Liver (tissue), 9 donors: Measurements from ENCODE around the gene ZYX. TPM values are rescaled to one million over a fixed set of nuclear protein-coding genes. Genes with fewer than 3 reads are reported as not detected.

Experiments
- DNase-seq: peaks from one replicate; pipeline ENCODE4 v3.0.0-alpha.2; 2017; ENCODE audit warnings: low spot score
- H3K27ac ChIP-seq, 2 donors: one replicate each; pipeline ENCODE4 v1.7.0; 2013; ENCODE audit warnings: inconsistent platforms in 2 of 2, low read length in 2 of 2, control low read depth in 1 of 2, low read depth in 1 of 2, mild to moderate bottlenecking in 1 of 2
- H3K27me3 ChIP-seq, 4 donors: one replicate each; pipeline versions ENCODE4 v1.6.1 to v1.7.0; 2013; ENCODE audit warnings: low read length in 3 of 4, inconsistent platforms in 1 of 4, mild to moderate bottlenecking in 1 of 4, moderate library complexity in 1 of 4; ENCODE audit not compliant: control insufficient read depth in 4 of 4, insufficient read depth in 4 of 4
- H3K36me3 ChIP-seq, 4 donors: one replicate each; pipeline versions ENCODE4 v1.6.1 to v1.7.0; 2013; ENCODE audit warnings: low read length in 3 of 4, mild to moderate bottlenecking in 3 of 4, low read depth in 1 of 4, moderate library complexity in 1 of 4; ENCODE audit not compliant: control insufficient read depth in 4 of 4, insufficient read depth in 3 of 4
- H3K4me1 ChIP-seq, 4 donors: one replicate each; pipeline versions ENCODE4 v1.6.1 to v1.7.0; 2013; ENCODE audit warnings: low read length in 3 of 4, mild to moderate bottlenecking in 3 of 4, moderate library complexity in 1 of 4; ENCODE audit not compliant: control insufficient read depth in 4 of 4, insufficient read depth in 4 of 4
- H3K4me3 ChIP-seq, 3 donors: one replicate each; pipeline versions ENCODE4 v1.6.1 to v1.7.0; 2013; ENCODE audit warnings: low read length in 3 of 3, control low read depth in 1 of 3, low read depth in 1 of 3, mild to moderate bottlenecking in 1 of 3
- H3K9ac ChIP-seq, 2 donors: one replicate each; pipeline ENCODE4 v1.7.0; 2013; ENCODE audit warnings: low read length in 2 of 2, mild to moderate bottlenecking in 2 of 2, moderate library complexity in 2 of 2, control low read depth in 1 of 2, low read depth in 1 of 2
- H3K9me3 ChIP-seq, 4 donors: one replicate each; pipeline versions ENCODE4 v1.6.1 to v1.7.0; 2013; ENCODE audit warnings: low read length in 3 of 4; ENCODE audit not compliant: control insufficient read depth in 4 of 4
- FOXA1 ChIP-seq: IDR thresholded peaks from 2 replicates; pipeline ENCODE4 v1.6.1; 2016; ENCODE audit warnings: antibody characterized with exemption
- FOXA2 ChIP-seq: IDR thresholded peaks from 2 replicates; pipeline ENCODE4 v1.6.1; 2016; ENCODE audit warnings: antibody characterized with exemption
- GABPA ChIP-seq, 2 donors: IDR thresholded peaks in 1 of 2; conservative IDR thresholded peaks in 1 of 2; 2 replicates each; pipeline ENCODE4 v1.6.1; 2016; ENCODE audit warnings: antibody characterized with exemption in 2 of 2, mild to moderate bottlenecking in 1 of 2, moderate library complexity in 1 of 2
- HNF4G ChIP-seq: IDR thresholded peaks from 2 replicates; pipeline ENCODE4 v1.6.1; 2016; ENCODE audit warnings: antibody characterized with exemption
- JUND ChIP-seq, 2 donors: IDR thresholded peaks; 2 replicates each; pipeline ENCODE4 v1.6.1; 2016; ENCODE audit warnings: antibody characterized with exemption in 2 of 2
- RAD21 ChIP-seq, 2 donors: IDR thresholded peaks; 2 replicates each; pipeline ENCODE4 v1.6.1; 2016; ENCODE audit warnings: antibody characterized with exemption in 2 of 2, mild to moderate bottlenecking in 2 of 2
- TAF1 ChIP-seq: conservative IDR thresholded peaks from 2 replicates; pipeline ENCODE4 v1.6.1; 2016; ENCODE audit warnings: antibody characterized with exemption, mild to moderate bottlenecking
- WGBS: extraction: QIAGEN DNeasy Blood & Tissue Kit; methylation state at CpG from one replicate; pipeline ENCODE4 v1.1.7; 2013; 5-methylcytosine and 5-hydroxymethylcytosine counted together
- polyA plus RNA-seq, 2 donors: library from polyadenylated mRNA; stranded (reverse) in 1 of 2; unstranded in 1 of 2; fragments of 200-250 nt in 1 of 2; fragments of >200 nt in 1 of 2; fragmentation: Nextera tagmentation in 1 of 2; extraction: Ambion mirVana in 1 of 2; gene quantifications; one replicate each; pipeline versions ENCODE4 v1.2.1 to v1.2.3, GENCODE V29; 2013 to 2015
- total RNA-seq, 2 donors: library from RNA; depleted of rRNA; stranded (reverse); fragments of >200 nt; gene quantifications; one replicate each; pipeline ENCODE4 v1.2.3, GENCODE V29; 2014
- TF ChIP-seq, protein P1 (sequence below): IDR thresholded peaks from 2 replicates; pipeline ENCODE4 v1.6.1; 2016; ENCODE audit warnings: antibody characterized with exemption
- TF ChIP-seq, protein P2 (sequence below): IDR thresholded peaks from 2 replicates; pipeline ENCODE4 v1.6.1; 2016; ENCODE audit warnings: antibody characterized with exemption
- TF ChIP-seq, protein P3 (sequence below): fragments of 150-350 bp; IDR thresholded peaks from 2 replicates; pipeline ENCODE4 v1.5.1; 2017; ENCODE audit warnings: improper control_type of control experiment, low read depth, low read length; ENCODE audit not compliant: missing input control
- TF ChIP-seq, protein P4 (sequence below): IDR thresholded peaks from 2 replicates; pipeline ENCODE4 v1.6.1; 2016; ENCODE audit warnings: antibody characterized with exemption, mild to moderate bottlenecking
- TF ChIP-seq, protein P5 (sequence below): IDR thresholded peaks from 2 replicates; pipeline ENCODE4 v1.6.1; 2016; ENCODE audit warnings: antibody characterized with exemption
- donor health status: healthy.
- donor health status: healthy.
- donor health status: healthy.
- donor health status: healthy.
- donor health status: healthy.

ZYX gene
- total and polyA plus RNA-seq, 4 donors = 15.4 to 49.7 (median 16.5) TPM

DNA sequence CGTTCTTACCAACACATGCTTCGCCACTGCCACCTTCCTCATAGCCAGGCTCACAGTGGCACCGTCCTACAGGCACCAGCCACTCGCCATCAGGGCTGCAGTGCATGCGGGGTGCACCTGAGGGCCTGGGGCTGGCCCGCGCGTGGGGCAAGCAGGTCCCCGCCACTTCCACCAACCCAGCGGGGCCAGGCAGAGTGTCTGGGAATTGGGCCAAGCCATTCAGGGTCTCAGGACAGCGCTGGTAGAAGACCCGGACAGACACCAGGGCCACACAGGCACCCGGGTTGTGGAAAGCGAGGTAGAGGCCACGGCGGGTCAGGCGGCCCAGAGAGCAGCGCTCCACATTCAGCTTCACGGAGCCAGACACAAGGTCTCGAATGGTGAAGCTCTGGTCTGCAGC, 18.5 kb downstream of the ZYX start:
- Histone ChIP-seq H3K27me3 (no peaks in the 10 kb centered on the region), H3K9me3 (no peaks in the 10 kb centered on the region), H3K4me1 (peaks cover 17 to 59% (median 52%) of the 10 kb centered on the region in 4 donors), H3K36me3 (peaks cover 0 to 25% (median 6%) of the 10 kb centered on the region in 4 donors), H3K27ac (no peak overlapping the region), H3K9ac (no peak overlapping the region), H3K4me3 (no peak overlapping the region)
- no peak for DNase-seq
- 97% methylated on average over 20 of the region's 20 CpGs for WGBS
- no peak for TF ChIP-seq RAD21 (IDR thresholded peaks at IDR 0.05)
- no peak for TF ChIP-seq JUND (IDR thresholded peaks at IDR 0.05)
- TF ChIP-seq, protein P1, sequence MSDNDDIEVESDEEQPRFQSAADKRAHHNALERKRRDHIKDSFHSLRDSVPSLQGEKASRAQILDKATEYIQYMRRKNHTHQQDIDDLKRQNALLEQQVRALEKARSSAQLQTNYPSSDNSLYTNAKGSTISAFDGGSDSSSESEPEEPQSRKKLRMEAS = no peak
- no peak for TF ChIP-seq HNF4G
- TF ChIP-seq FOXA1 = no peak
- TF ChIP-seq, protein P2, sequence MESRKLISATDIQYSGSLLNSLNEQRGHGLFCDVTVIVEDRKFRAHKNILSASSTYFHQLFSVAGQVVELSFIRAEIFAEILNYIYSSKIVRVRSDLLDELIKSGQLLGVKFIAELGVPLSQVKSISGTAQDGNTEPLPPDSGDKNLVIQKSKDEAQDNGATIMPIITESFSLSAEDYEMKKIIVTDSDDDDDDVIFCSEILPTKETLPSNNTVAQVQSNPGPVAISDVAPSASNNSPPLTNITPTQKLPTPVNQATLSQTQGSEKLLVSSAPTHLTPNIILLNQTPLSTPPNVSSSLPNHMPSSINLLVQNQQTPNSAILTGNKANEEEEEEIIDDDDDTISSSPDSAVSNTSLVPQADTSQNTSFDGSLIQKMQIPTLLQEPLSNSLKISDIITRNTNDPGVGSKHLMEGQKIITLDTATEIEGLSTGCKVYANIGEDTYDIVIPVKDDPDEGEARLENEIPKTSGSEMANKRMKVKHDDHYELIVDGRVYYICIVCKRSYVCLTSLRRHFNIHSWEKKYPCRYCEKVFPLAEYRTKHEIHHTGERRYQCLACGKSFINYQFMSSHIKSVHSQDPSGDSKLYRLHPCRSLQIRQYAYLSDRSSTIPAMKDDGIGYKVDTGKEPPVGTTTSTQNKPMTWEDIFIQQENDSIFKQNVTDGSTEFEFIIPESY = no peak
- TF ChIP-seq, protein P3, sequence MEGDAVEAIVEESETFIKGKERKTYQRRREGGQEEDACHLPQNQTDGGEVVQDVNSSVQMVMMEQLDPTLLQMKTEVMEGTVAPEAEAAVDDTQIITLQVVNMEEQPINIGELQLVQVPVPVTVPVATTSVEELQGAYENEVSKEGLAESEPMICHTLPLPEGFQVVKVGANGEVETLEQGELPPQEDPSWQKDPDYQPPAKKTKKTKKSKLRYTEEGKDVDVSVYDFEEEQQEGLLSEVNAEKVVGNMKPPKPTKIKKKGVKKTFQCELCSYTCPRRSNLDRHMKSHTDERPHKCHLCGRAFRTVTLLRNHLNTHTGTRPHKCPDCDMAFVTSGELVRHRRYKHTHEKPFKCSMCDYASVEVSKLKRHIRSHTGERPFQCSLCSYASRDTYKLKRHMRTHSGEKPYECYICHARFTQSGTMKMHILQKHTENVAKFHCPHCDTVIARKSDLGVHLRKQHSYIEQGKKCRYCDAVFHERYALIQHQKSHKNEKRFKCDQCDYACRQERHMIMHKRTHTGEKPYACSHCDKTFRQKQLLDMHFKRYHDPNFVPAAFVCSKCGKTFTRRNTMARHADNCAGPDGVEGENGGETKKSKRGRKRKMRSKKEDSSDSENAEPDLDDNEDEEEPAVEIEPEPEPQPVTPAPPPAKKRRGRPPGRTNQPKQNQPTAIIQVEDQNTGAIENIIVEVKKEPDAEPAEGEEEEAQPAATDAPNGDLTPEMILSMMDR = no peak
- no peak for TF ChIP-seq GABPA (IDR thresholded peaks at IDR 0.05 in 1 of 2, conservative IDR thresholded peaks at IDR 0.05 in 1 of 2)
- TF ChIP-seq TAF1 = no peak
- TF ChIP-seq, protein P4, sequence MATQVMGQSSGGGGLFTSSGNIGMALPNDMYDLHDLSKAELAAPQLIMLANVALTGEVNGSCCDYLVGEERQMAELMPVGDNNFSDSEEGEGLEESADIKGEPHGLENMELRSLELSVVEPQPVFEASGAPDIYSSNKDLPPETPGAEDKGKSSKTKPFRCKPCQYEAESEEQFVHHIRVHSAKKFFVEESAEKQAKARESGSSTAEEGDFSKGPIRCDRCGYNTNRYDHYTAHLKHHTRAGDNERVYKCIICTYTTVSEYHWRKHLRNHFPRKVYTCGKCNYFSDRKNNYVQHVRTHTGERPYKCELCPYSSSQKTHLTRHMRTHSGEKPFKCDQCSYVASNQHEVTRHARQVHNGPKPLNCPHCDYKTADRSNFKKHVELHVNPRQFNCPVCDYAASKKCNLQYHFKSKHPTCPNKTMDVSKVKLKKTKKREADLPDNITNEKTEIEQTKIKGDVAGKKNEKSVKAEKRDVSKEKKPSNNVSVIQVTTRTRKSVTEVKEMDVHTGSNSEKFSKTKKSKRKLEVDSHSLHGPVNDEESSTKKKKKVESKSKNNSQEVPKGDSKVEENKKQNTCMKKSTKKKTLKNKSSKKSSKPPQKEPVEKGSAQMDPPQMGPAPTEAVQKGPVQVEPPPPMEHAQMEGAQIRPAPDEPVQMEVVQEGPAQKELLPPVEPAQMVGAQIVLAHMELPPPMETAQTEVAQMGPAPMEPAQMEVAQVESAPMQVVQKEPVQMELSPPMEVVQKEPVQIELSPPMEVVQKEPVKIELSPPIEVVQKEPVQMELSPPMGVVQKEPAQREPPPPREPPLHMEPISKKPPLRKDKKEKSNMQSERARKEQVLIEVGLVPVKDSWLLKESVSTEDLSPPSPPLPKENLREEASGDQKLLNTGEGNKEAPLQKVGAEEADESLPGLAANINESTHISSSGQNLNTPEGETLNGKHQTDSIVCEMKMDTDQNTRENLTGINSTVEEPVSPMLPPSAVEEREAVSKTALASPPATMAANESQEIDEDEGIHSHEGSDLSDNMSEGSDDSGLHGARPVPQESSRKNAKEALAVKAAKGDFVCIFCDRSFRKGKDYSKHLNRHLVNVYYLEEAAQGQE = no peak
- TF ChIP-seq, protein P5, sequence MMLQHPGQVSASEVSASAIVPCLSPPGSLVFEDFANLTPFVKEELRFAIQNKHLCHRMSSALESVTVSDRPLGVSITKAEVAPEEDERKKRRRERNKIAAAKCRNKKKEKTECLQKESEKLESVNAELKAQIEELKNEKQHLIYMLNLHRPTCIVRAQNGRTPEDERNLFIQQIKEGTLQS = no peak

DNA sequence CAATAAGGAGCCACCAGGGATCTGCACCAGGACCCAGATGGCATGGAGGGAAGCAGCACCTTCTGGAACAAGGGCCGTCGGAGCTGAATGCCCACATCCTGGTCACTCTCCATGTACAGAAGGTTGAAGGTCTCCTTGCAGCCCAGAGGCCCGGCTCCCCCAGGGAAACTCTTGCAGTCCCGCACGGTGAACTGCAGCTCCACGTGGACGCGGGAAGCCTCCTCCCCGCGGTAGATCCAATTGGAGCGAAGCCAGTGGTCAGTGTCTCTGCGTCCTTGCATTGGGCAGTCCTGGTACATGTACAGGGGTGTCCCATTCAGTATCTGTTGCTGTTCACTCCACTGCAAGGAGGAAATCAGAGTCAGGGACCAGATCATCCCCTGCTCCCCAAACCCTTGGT, 20.1 kb downstream of the ZYX start:
- Histone ChIP-seq H3K9ac (no peak overlapping the region), H3K4me3 (no peak overlapping the region), H3K9me3 (no peaks in the 10 kb centered on the region), H3K36me3 (peaks cover 0 to 25% (median 6%) of the 10 kb centered on the region in 4 donors), H3K4me1 (peaks cover 6 to 54% (median 45%) of the 10 kb centered on the region in 4 donors), H3K27ac (no peak overlapping the region), H3K27me3 (no peaks in the 10 kb centered on the region)
- TF ChIP-seq FOXA2 (no peak), TAF1 (no peak)
- TF ChIP-seq, protein P1 = no peak
- WGBS = 89% methylated on average over 12 of the region's 12 CpGs
- no peak for DNase-seq
